SK-N-SH treated with all-trans-retinoic acid at 6 μM for 48 hours (cell line): Measurements from ENCODE around the gene PLXNC1.

Experiments used
- ARNTL ChIP-seq: fragments of 450-650 bp; formaldehyde crosslinking; IDR thresholded peaks from 2 replicates; pipeline ENCODE4 v1.5.0; 2020; ENCODE audit warnings: low read depth, mild to moderate bottlenecking, moderate library complexity, borderline replicate concordance
- BACH2 ChIP-seq: fragments of 250-450 bp; sonication (Bioruptor Pico); IDR thresholded peaks from 2 replicates; pipeline ENCODE4 v1.9.0; 2021; ENCODE audit warnings: mild to moderate bottlenecking, borderline replicate concordance
- CSDC2 ChIP-seq: fragments of 250-450 bp; sonication (Bioruptor Pico); IDR thresholded peaks from 2 replicates; pipeline ENCODE4 v1.5.0; 2020; ENCODE audit warnings: mild to moderate bottlenecking, moderate library complexity
- CSRNP3 ChIP-seq: fragments of 250-450 bp; sonication (Bioruptor Pico); IDR thresholded peaks from 2 replicates; pipeline ENCODE4 v1.5.1; 2021; ENCODE audit warnings: mild to moderate bottlenecking, moderate library complexity
- PATZ1 ChIP-seq: fragments of 250-450 bp; sonication (Bioruptor Pico); IDR thresholded peaks from 2 replicates; pipeline ENCODE4 v1.8.0; 2020; ENCODE audit warnings: mild to moderate bottlenecking, moderate library complexity, borderline replicate concordance
- TCF4 ChIP-seq: fragments of 250-450 bp; sonication (Bioruptor Pico); IDR thresholded peaks from 2 replicates; pipeline ENCODE4 v1.8.0; 2021; ENCODE audit warnings: mild to moderate bottlenecking, moderate library complexity, borderline replicate concordance
- TOX ChIP-seq: fragments of 250-450 bp; sonication (Bioruptor Pico); IDR thresholded peaks from 2 replicates; pipeline ENCODE4 v1.8.0; 2021; ENCODE audit warnings: mild to moderate bottlenecking, moderate library complexity, borderline replicate concordance
- ZFP30 ChIP-seq: fragments of 450-650 bp; formaldehyde crosslinking; IDR thresholded peaks from 2 replicates; pipeline ENCODE4 v1.5.0; 2022; ENCODE audit warnings: mild to moderate bottlenecking, moderate library complexity
- ZNF565 ChIP-seq: fragments of 450-650 bp; formaldehyde crosslinking; conservative IDR thresholded peaks from 2 replicates; pipeline ENCODE4 v1.5.0; 2020; ENCODE audit warnings: low read depth, mild to moderate bottlenecking, moderate library complexity

GRCh38 chr12:94230357-94230905 lies 82.1 kb downstream of the PLXNC1 start:
- TF ChIP-seq CSRNP3 (CRISPR knock-in tag) (no peak), ZFP30 (CRISPR knock-in tag) (no peak), BACH2 (no peak), CSDC2 (CRISPR knock-in tag) (no peak), PATZ1 (no peak), TOX (no peak), ARNTL (no peak), TCF4 (CRISPR knock-in tag) (no peak), ZNF565 (CRISPR knock-in tag) (no peak)
